Karpas-422 (cell line): ENCODE data around the gene PCBP4. TPM values are rescaled to one million over a fixed set of nuclear protein-coding genes. Genes with fewer than 3 reads are reported as not detected.
A peak's percentile ranks its signal among the peaks of the same experiment; 100 is the strongest.

Experiments used
- DNase-seq: peaks from one replicate; pipeline ENCODE4 v3.0.0-alpha.2; 2015
- H2AFZ ChIP-seq: fragments of 200-600 bp; sonication (generic); 2 replicates; pipeline ENCODE4 v1.6.1; 2014; ENCODE audit warnings: antibody characterized with exemption, low read length, mixed read lengths
- H3K27ac ChIP-seq: fragments of 200-600 bp; sonication (generic); 2 replicates; pipeline ENCODE4 v1.5.1; 2014; ENCODE audit warnings: mild to moderate bottlenecking, low read length, moderate library complexity
- H3K27me3 ChIP-seq: fragments of 200-600 bp; sonication (generic); 2 replicates; pipeline ENCODE4 v1.6.1; 2014; ENCODE audit warnings: low read length, mixed read lengths
- H3K36me3 ChIP-seq: fragments of 200-600 bp; sonication (generic); 2 replicates; pipeline ENCODE4 v1.6.1; 2014; ENCODE audit warnings: low read length, mixed read lengths; ENCODE audit not compliant: insufficient read depth
- H3K4me1 ChIP-seq: fragments of 200-600 bp; sonication (generic); 2 replicates; pipeline ENCODE4 v1.6.1; 2014; ENCODE audit warnings: mild to moderate bottlenecking, low read length, mixed read lengths
- H3K4me2 ChIP-seq: fragments of 200-600 bp; sonication (generic); 2 replicates; pipeline ENCODE4 v1.6.1; 2014; ENCODE audit warnings: low read length, low read depth, mild to moderate bottlenecking; ENCODE audit not compliant: poor library complexity, severe bottlenecking
- H3K4me3 ChIP-seq: fragments of 200-600 bp; sonication (generic); 2 replicates; pipeline ENCODE4 v1.5.1; 2014; ENCODE audit warnings: mild to moderate bottlenecking, antibody characterized with exemption, low read length, mixed read lengths
- H3K79me2 ChIP-seq: fragments of 200-600 bp; sonication (generic); 2 replicates; pipeline ENCODE4 v1.6.1; 2014; ENCODE audit warnings: mild to moderate bottlenecking, low read length, mixed read lengths
- H3K9ac ChIP-seq: fragments of 200-600 bp; sonication (generic); 2 replicates; pipeline ENCODE4 v1.6.0; 2014; ENCODE audit warnings: low read length
- H3K9me2 ChIP-seq: fragments of 200-600 bp; sonication (generic), shearing (Covaris generic); replicated peaks from 2 replicates; pipeline ENCODE4 v1.6.0; 2014; ENCODE audit warnings: mild to moderate bottlenecking, low read length, moderate library complexity; ENCODE audit not compliant: insufficient read depth
- H3K9me3 ChIP-seq: fragments of 300-700, 200-600 bp; sonication (generic); 2 replicates; pipeline ENCODE4 v1.6.1; 2014; ENCODE audit warnings: low read length, mixed read lengths
- H4K20me1 ChIP-seq: fragments of 200-600 bp; sonication (generic); 2 replicates; pipeline ENCODE4 v1.6.1; 2014; ENCODE audit warnings: mild to moderate bottlenecking, antibody characterized with exemption, low read length, low read depth; ENCODE audit not compliant: insufficient read depth
- total RNA-seq: library from RNA; depleted of rRNA; stranded (reverse); fragments of >200 nt; shearing (Covaris generic); gene quantifications from 2 replicates; pipeline ENCODE4 v1.2.3, GENCODE V29; 2014; ENCODE audit warnings: low replicate concordance

PCBP4 gene
- total RNA-seq, 1 experiment from 2014 or later, result 17.9 TPM

DNA sequence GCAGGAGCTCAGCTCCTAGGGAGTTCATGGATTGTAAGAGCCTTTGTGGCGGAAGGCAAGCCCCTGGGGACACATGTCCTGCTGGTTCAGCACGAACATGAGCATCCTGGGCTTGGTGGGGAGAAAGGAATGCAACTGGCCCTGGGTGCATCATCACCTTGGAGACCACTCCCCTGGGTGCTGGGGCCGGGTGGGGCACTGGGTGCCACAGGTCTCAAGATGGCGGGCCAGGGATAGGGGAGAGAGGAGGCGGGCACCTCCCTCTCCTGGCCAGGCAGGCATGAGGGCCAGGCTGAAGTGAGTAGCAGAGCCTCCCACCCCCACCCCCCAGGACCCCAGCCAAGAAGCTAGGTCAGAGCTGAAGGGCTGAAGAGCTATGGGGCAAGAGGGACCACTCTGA is 768 bp downstream of the PCBP4 start:
- Histone ChIP-seq H3K9me3 (no peaks in the 10 kb centered on the region), H3K79me2 (peaks cover 4% of the 10 kb centered on the region; the same call in 1 of the 2 replicates), H3K27me3 (no peaks in the 10 kb centered on the region), H4K20me1 (peaks cover 11% of the 10 kb centered on the region), H2AFZ (no peak overlapping the region), H3K9ac (peak overlapping the region; percentile 68), H3K36me3 (0 out of 2 replicates have a peak, but pooled peaks cover 2% of the 10 kb centered on the region), H3K9me2 (no peaks in the 10 kb centered on the region), H3K4me1 (peaks cover 40% of the 10 kb centered on the region), H3K4me3 (peak overlapping the region; percentile 69), H3K27ac (no peak overlapping the region), H3K4me2 (peak overlapping the region; percentile 84)
- DNase-seq, result no peak

DNA sequence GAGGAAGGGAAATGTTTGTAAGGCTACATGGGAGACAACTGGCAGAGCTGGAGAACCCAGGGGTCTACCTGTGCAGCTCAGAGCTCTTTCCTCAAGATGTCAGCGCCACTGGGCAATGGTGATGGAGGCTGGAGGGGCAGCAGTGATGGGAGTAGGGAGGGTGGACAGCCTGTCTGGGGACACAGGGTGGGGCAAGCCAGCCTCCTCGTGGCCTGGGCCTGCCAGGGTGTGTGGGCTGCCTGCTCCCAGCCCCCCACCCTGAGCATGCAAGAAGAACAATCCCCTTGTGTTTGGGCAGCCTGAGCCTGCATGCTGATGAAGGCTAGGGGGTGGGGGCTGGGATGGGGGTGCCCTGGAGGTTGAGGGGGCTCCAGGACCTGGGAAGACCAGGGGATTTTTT is 1.2 kb downstream of the PCBP4 start:
- H3K4me1 ChIP-seq, result peaks cover 36% of the 10 kb centered on the region
- no peaks in the 10 kb centered on the region for H3K9me3 ChIP-seq
- peaks cover 11% of the 10 kb centered on the region for H4K20me1 ChIP-seq
- H2AFZ ChIP-seq, result no peak overlapping the region
- peak overlapping the region; percentile 84 for H3K4me2 ChIP-seq
- peak overlapping the region; percentile 68; the same call in 1 of the 2 replicates for H3K9ac ChIP-seq
- 0 out of 2 replicates have a peak overlapping the region, but pooled peaks have one; percentile 69 for H3K4me3 ChIP-seq
- no peaks in the 10 kb centered on the region for H3K79me2 ChIP-seq
- H3K27me3 ChIP-seq, result no peaks in the 10 kb centered on the region
- H3K9me2 ChIP-seq, result no peaks in the 10 kb centered on the region
- 0 out of 2 replicates have a peak, but pooled peaks cover 2% of the 10 kb centered on the region for H3K36me3 ChIP-seq
- no peak overlapping the region for H3K27ac ChIP-seq
- no peak for DNase-seq

DNA sequence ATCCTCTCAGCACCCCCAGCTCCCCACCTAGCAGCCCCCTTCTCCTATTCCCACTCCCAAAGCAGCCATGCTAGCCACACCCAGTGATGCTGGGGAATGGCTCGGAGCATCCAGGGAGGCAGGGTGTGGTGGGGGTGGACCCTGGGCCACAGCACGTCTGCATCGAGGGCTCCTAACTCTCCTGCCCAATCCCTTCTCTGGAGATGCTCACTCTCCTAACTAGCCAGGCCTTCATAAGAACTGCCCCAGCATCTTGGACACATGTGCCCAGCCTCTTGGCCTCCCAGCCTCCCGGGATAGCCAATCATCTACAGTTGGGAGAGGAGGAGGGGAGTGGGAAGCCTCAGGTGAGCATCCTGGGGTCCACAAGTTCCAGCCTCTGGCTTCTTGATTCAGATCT is 2.7 kb downstream of the PCBP4 start:
- no peaks in the 10 kb centered on the region for H3K9me3 ChIP-seq
- H3K36me3 ChIP-seq, result no peaks in the 10 kb centered on the region
- H3K27ac ChIP-seq, result no peak overlapping the region
- H4K20me1 ChIP-seq, result peaks cover 11% of the 10 kb centered on the region
- H2AFZ ChIP-seq, result no peak overlapping the region
- no peak overlapping the region for H3K4me2 ChIP-seq
- H3K27me3 ChIP-seq, result no peaks in the 10 kb centered on the region
- H3K79me2 ChIP-seq, result no peaks in the 10 kb centered on the region
- no peak overlapping the region for H3K9ac ChIP-seq
- H3K9me2 ChIP-seq, result no peaks in the 10 kb centered on the region
- no peak for DNase-seq
- no peak overlapping the region for H3K4me3 ChIP-seq
- H3K4me1 ChIP-seq, result peaks cover 27% of the 10 kb centered on the region

DNA sequence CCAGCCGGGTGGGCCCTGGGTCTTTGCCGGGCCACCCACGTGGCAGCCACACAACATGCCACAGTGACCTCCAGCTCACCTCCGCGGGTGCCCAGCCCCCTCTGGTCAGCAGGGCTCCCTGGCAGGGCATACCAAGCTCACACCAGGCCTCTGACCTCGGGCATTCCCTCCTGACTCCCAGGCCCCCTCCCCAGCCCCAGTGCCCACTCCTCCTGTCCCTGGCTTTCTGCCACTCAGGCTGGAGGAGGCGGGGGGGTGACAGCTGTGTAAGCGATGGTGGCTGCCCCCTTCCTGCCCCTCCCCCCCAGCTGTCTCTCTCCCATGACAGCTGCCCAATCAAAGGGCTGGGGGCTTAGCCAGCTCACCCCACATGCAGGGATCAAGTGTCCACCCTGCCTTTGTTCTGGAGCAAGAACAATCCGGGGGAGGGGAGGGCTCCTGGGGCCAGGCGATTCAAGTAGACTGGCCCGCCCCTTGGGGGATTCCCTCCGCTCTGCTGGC is 3.3 kb downstream of the PCBP4 start:
- H3K27me3 ChIP-seq, result no peaks in the 10 kb centered on the region
- peaks cover 24% of the 10 kb centered on the region for H3K4me1 ChIP-seq
- no peaks in the 10 kb centered on the region for H3K9me2 ChIP-seq
- H2AFZ ChIP-seq, result no peak overlapping the region
- H3K36me3 ChIP-seq, result no peaks in the 10 kb centered on the region
- H4K20me1 ChIP-seq, result peaks cover 11% of the 10 kb centered on the region
- H3K4me2 ChIP-seq, result no peak overlapping the region
- H3K4me3 ChIP-seq, result no peak overlapping the region
- H3K27ac ChIP-seq, result no peak overlapping the region
- H3K9me3 ChIP-seq, result no peaks in the 10 kb centered on the region
- H3K79me2 ChIP-seq, result no peaks in the 10 kb centered on the region
- DNase-seq, result no peak
- no peak overlapping the region for H3K9ac ChIP-seq

DNA sequence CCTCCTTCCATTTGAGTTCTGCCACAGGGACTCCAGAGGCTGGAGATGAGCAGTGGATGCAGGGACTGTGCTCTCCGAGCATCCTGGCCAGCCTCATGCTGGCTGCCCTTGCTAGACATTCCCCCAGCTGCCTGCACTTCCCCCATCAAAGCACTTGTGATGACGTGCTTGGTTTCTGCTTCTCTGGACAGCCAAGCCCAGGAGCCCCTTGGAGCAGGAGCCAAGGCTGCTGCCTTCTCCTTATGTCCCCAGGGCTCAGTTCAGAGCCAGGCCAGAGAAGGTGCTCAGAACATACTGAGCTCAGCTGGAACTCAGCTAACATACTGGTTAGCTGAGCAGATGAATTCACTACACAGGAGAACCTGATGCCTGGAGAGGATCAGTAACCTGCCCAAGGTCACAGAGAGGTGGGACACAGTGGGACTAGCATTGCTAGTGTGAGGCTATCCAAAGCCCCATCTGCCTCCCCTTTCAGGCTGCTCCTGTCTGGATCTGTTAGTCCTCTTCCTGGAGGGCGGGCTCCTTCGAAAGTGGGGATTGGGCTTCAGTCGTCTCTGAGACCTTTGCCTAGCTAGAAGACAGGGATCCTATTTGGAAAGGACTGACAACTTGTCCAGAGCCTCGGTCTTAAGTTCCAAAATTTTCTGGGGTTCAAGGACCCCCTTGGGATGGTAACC is 4.3 kb downstream of the PCBP4 start:
- no peak overlapping the region for H3K4me3 ChIP-seq
- H3K27ac ChIP-seq, result no peak overlapping the region
- H3K4me2 ChIP-seq, result no peak overlapping the region
- H3K9ac ChIP-seq, result no peak overlapping the region
- H4K20me1 ChIP-seq, result peaks cover 11% of the 10 kb centered on the region
- peaks cover 14% of the 10 kb centered on the region for H3K4me1 ChIP-seq
- no peaks in the 10 kb centered on the region for H3K36me3 ChIP-seq
- no peak for DNase-seq
- no peaks in the 10 kb centered on the region for H3K79me2 ChIP-seq
- H3K9me2 ChIP-seq, result no peaks in the 10 kb centered on the region
- H3K9me3 ChIP-seq, result no peaks in the 10 kb centered on the region
- no peaks in the 10 kb centered on the region for H3K27me3 ChIP-seq
- no peak overlapping the region for H2AFZ ChIP-seq

DNA sequence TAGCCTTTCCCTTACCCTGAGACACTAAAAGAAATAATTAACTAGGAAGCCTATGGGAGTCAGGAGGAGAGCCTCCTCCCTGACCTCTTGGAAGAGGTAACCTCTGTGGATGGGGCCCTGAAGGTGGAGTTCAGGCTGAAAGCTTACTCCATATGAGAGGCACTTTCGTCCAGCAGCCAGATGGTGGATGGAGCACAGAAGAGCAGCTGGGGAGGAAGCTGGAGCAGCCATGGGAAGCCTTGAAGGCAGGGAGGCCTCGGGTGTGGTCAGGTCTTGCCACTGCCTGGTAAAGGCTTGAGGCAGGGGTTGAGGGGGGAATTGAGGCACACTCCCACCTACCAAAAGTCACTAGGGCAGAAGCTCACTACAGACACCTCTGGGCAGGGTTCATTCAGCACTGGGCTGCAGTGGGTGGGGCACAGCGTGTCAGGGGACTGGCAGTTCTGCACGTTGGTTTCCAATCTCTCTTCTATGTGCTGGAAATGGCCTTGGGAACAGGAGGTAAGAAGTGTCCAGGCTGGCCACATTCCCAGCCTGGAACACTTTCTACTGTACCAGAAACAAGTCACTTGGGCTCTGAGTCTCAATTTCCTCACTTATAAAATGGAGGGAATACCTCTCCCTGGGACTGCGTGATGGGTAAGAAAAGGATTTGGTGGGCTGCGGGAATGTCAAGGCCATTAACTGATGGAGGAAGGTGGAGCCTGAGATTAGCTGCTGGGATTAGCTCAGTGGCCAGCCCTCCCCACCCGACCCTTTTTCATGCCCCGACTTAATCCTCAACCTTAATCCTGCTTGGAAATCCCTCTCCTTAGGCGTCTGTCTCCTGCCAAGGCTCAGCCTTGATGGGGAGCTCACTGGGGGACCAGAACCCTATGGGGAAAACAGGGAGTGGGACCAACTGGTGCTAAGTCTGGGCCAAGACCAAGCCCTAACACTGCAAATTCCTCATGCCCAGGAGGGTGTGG is 5.4 kb downstream of the PCBP4 start:
- H3K4me3 ChIP-seq, result no peak overlapping the region
- DNase-seq, result no peak
- H3K9me3 ChIP-seq, result no peaks in the 10 kb centered on the region
- H3K9ac ChIP-seq, result no peak overlapping the region
- no peak overlapping the region for H3K4me2 ChIP-seq
- peaks cover 10% of the 10 kb centered on the region for H3K4me1 ChIP-seq
- no peaks in the 10 kb centered on the region for H3K79me2 ChIP-seq
- no peaks in the 10 kb centered on the region for H3K27me3 ChIP-seq
- H3K36me3 ChIP-seq, result no peaks in the 10 kb centered on the region
- H4K20me1 ChIP-seq, result peaks cover 11% of the 10 kb centered on the region
- H3K9me2 ChIP-seq, result no peaks in the 10 kb centered on the region
- H3K27ac ChIP-seq, result no peak overlapping the region
- H2AFZ ChIP-seq, result no peak overlapping the region

DNA sequence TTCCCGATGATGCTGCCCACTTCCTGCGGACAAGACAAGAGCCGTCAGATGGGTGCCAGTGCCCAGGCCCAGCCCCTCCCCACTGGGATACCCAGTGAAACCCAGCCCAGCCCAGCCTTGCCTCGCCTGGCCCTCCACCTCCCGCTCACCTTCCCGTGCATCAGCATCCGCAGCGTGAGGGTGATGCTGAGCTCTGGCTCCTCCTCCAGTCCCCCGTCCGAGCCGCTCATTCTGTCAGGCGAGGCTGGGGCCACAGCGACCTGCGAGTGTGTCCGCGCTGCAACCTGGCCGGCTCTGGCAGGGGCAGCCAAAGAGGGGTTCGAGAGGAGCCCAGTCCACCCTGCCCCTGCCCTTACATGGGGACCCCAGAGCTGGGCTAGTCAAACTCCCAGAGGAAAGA is 6.2 kb downstream of the PCBP4 start:
- DNase-seq, result no peak
- no peak overlapping the region for H3K27ac ChIP-seq
- no peak overlapping the region for H3K4me3 ChIP-seq
- no peaks in the 10 kb centered on the region for H3K27me3 ChIP-seq
- no peaks in the 10 kb centered on the region for H3K9me3 ChIP-seq
- no peak overlapping the region for H2AFZ ChIP-seq
- H3K36me3 ChIP-seq, result no peaks in the 10 kb centered on the region
- H3K9ac ChIP-seq, result no peak overlapping the region
- H3K4me2 ChIP-seq, result no peak overlapping the region
- peaks cover 2% of the 10 kb centered on the region for H3K4me1 ChIP-seq
- no peaks in the 10 kb centered on the region for H3K9me2 ChIP-seq
- H3K79me2 ChIP-seq, result no peaks in the 10 kb centered on the region
- H4K20me1 ChIP-seq, result peaks cover 11% of the 10 kb centered on the region

DNA sequence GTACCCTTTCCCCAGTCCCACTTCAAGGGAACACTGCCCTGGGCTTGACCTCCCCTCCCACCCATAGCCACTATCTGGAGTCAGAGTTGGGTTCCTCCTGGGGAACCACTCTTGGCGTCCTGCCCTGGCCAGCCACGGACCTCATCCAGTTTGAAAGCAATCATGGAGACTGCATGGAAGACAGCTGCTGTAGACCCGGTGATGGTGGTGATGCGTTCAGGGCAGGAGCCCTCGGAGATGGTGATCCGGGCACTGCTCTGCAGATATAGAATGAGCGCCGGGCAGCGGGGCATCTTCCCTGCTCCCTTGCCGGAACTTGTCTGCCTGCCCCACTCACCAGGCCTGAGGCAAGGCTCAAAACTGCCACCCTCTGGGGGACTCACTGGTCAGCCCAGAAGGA is 6.9 kb downstream of the PCBP4 start:
- Histone ChIP-seq H3K27ac (no peak overlapping the region), H3K79me2 (no peaks in the 10 kb centered on the region), H3K4me3 (no peak overlapping the region), H3K36me3 (no peaks in the 10 kb centered on the region), H3K27me3 (no peaks in the 10 kb centered on the region), H3K4me2 (no peak overlapping the region), H3K9me3 (no peaks in the 10 kb centered on the region), H3K9me2 (no peaks in the 10 kb centered on the region), H4K20me1 (peaks cover 11% of the 10 kb centered on the region), H3K9ac (no peak overlapping the region), H2AFZ (no peak overlapping the region), H3K4me1 (no peaks in the 10 kb centered on the region)
- no peak for DNase-seq
